ENCODE results near the gene GRAMD1A.
A peak's percentile ranks its signal among the peaks of the same experiment; 100 is the strongest.
"Not testable (repeated sequence)": the region's sequence is repeated elsewhere in the genome, so short reads cannot be mapped to it uniquely, and the experiment has no call there.

Gene GRAMD1A
- 126 to 139 reads per million in 2 donors for total RNA-seq

GRCh38 chr19:34999498-35000337 lies at the start of gene GRAMD1A:
Gene GRAMD1A, plus strand, starts transcription at chr19:35000323. Its CDS starts 156 bp downstream, at chr19:35000479.
- DNase-seq, result peak; percentile 62

GRCh38 chr19:34953092-34953491 lies 47.0 kb upstream of the GRAMD1A start:
- no peak for DNase-seq

- DNase-seq, result no peak
These were observed 42.0 kb upstream of the GRAMD1A start for GRCh38 chr19:34957830-34958751.

DNA sequence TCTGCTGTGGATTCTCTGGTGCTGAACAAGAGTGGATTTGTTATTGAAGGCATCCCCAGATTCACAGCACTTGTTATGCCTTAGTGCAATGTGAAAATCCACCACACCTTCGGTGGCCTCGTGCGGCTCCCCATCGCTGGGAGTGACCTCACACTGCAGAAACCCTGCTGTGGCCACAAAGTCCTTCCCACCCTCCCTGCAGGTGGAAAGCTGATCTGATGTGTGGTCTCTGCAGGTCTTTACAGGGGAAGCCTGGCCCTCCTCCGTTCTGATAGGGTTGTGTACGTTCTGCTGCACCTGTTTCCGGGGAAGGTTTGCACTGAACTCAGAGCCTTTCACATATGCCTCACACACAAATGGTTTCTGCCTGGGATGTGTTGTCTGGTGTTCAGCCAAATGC lies 41.1 kb upstream of the GRAMD1A start:
- no peak for DNase-seq

GRCh38 chr19:34960103-34960805 lies 39.9 kb upstream of the GRAMD1A start:
- DNase-seq, result no peak

DNA sequence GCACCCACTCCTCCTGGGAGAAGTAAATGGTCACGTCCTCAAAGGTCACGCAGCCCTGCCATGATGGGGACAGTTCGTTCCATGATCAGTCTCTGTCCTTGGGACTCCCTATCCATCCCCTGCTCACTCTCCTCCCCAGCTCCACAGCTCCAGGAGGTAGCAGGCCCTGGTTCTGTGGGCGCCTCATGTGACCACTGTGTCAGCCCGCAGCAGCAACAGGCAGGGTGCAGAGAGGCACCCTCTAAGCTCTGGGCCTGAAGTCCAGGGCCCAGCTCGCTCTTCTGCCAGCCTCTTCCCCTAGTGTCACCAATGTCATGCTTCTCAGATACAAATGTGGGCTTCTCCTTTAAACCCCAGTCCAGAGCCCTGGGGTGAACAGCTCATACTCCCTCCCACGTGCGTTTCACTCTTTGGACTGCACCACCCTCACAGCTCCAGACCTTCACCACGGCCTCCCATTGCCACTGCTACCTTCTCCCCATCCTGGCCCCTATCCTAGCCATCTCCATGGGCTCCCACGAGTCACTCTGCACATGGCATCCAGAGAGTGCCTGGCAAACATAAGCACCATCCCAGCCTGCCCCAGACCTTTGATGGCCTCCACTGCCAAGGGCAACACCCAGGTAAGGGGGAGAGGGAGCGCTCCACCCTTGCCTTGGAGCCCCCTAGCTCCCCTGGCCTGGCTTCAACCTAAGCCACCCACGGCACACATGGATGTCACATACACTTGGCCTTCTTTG lies 39.0 kb upstream of the GRAMD1A start:
- no peak for DNase-seq

- DNase-seq, result no peak
These were observed 38.1 kb upstream of the GRAMD1A start for GRCh38 chr19:34961775-34962686.

DNA sequence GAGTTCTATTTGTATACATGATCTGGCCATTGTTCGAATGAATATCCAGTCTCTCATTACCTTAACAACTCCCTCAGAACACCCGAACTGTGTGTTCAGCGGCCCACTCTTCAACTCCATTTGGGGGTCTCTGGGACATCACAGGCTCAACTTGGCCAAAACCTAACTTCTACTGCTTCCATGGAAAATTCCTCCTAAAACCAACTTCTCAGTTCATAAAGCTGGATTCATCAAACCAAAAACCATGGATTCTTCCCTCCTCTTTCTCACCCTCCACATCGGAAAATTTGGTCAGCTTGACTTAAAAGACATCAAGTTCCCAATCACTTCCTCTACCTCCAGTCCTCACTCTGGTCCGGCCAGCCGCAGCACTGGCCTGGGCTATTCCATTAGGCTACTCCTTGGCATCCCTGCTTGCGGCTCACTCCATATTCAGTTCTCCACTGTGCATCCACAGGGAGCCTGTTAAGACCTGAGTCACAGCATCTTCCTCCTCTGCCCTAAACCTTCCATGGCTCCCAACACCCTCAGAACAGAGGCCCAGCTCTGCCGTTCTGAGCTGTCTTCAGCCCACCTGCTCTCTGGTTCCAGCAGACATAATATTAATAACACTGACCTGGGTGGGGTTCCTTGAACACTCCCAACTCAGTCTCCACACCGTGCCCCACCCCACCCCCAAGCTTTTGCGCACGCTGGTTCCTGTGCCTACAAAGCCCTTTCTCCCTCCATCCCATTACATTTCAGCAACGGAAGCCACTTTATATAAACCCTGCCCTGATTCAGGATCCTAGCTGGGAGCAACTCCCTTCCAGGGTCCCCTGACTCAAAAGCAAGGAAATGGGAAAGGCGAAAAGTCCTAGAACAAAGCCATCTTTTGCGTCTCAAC lies 37.2 kb upstream of the GRAMD1A start:
- DNase-seq, result no peak

DNA sequence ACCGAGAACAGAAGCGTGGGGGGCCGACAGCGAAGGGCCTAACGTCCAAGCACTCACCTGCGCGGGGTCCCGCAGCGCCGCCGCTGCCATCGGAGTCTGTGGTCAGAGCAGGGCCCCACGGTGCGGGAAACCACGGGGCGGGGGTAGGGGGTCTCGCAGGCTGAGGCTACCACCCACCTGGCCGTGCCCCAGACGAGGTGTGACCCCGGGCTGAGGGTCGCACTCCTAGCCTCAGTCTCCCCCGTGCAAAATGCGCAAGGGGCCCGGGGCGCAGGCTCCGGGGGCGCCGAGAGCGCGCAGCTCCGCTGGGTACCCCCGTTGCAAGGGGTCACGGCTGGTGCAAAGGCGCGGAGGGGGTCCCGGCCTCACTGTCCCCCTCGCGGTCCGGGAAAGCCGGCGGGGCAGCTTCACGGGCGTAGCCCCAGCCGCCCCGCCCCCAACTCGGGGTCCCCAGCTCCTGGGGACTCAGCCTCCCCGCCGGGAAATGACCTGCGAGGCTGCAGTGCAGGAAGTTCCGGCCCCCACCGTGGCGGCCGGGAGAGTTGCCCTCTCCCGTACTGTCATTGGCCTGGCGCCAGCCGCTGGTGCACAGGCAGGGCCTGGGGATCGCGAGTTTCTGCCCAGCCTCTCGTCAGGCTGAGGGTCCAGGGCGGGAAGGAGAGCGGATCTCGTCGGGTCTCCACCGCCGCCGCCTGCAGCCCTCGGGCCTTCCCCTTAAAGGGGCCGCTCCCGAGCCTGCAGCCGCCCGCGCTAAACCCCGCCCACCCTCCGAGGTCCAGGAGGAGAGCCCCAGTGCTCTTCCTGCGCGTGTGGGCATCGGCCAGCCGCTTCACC lies 36.3 kb upstream of the GRAMD1A start, which contains the start of gene ZNF792:
Gene ZNF792 (minus strand): TSS at position 657 of the 834 bp plus-strand sequence. CDS start 567 bp downstream, at position 90.
- DNase-seq, result peak; percentile 30

DNA sequence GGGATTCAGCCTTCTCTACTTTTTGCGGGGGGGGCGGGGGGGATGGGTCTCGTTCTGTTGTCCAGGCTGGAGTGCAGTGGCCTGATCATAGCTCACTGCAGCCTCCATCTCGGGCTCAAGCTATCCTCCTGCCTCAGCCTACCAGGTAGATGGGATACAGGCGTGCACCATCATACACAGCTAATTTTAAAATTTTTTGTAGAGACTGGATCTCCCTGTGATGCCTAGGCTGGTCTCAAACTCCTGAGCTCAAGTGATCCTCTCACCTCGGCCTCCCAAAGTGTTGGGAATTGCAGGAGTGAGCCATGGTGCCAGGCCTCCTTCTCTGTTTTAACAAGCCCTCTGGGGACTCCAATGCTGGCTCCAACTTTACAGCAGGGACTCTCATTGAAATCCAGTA lies 35.5 kb upstream of the GRAMD1A start:
- no peak for DNase-seq

DNA sequence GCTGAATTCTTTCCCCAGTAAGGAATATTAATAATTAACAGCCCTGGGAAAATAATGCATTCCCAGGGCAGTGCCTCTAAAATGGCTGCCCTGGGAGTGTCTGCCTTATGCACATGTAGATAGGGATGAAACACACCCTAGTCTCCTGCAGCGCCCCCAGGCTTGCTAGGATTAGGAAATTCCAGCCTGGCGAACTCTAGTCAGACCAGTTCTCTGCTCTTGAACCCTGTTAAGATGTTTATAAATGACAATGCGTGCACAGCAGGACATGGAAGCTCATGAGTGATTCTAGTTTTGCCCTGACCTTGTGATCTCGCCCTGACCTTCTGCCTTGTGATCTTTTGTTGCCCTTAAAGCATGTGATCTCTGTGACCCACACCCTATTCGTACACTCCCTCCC lies 34.6 kb upstream of the GRAMD1A start:
- not testable (repeated sequence) for DNase-seq

GRCh38 chr19:34967551-34967950 lies 32.6 kb upstream of the GRAMD1A start:
- DNase-seq, result no peak

- DNase-seq, result no peak
These were observed 30.4 kb upstream of the GRAMD1A start for GRCh38 chr19:34969721-34970120.

GRCh38 chr19:34970185-34970780 lies 29.8 kb upstream of the GRAMD1A start:
- not testable (repeated sequence) for DNase-seq

DNA sequence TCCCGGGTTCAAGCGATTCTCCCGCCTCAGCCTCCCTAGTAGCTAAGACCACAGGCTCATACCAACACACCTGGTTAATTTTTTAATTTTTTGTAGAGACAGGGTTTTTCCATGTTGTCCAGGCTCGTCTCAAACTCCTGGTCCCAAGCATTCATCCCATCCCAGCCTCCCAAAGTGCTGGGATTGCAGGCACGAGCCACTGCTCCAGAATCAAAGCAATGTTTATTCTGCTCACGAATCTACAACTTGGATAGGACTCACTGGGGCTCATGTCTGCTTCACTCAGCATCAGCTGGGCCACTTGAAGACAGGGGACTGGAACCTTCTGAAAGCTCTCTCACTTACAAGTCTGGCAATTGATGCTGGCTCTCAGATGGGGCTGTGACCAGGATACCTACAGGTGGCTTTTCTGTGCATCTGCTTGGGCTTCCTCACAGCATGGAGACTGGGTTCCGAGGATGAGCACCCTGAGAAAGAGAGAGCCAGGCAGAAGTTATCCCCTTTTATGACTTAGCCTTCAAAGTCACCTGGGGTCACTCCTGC lies 27.9 kb upstream of the GRAMD1A start:
- DNase-seq, result no peak

GRCh38 chr19:34974646-34975045 lies 25.5 kb upstream of the GRAMD1A start:
- DNase-seq, result no peak

DNA sequence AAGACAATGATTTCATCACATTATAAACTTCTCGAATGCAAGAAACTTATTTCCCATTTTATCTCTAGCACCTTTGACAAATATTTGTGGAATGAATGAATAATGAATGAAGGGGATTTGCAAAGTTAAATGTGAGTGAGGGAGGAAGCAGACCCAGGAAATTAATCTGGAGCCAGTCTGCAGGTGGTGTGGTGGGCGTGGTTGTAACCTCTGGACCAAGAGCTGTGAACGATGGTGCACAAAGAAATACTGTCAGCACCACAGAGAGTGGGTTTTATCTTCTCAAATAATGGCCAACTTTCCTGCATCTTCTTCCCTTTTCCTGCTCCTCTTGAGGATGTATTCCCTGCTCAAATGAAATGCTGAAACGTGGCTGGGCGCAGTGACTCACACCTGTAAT lies 25.1 kb upstream of the GRAMD1A start:
- DNase-seq, result no peak

DNA sequence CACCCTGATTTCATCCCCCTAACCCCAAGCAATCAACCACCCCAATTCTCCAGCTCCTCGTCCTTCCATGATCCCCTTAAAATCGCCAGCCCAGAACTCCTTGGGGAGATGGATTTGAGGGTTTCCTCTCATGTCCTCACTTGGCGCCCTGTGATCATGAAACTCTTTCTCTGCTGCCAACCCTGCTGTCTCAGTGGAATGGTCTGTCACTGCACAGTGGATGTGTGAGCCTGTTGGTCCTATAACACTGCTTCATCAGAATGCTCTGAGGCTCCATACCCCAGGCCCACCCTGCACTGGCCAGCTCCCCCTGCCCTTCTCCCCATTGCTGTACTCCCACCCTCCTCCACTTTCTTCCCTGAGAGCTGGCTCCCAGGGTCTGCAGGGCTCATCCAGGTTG lies 23.5 kb upstream of the GRAMD1A start:
- DNase-seq, result no peak
